Heart left ventricle (tissue), 13 donors: ENCODE measurements around the gene CDK10.

Experiments used
- CTCF ChIP-seq, 12 donors: fragments of 200-600 bp; sonication (generic) in 4 of 12; IDR thresholded peaks; one replicate each; pipeline versions ENCODE4 v1.5.0 to v1.8.0; 2018 to 2022; ENCODE audit warnings: antibody characterized with exemption in 12 of 12, mild to moderate bottlenecking in 5 of 12
- POLR2A ChIP-seq, 2 donors: fragments of 450-650 bp; IDR thresholded peaks; one replicate each; pipeline ENCODE4 v1.6.1; 2017; ENCODE audit warnings: antibody characterized with exemption in 2 of 2, mild to moderate bottlenecking in 2 of 2, moderate library complexity in 2 of 2
- donor health status: ischemic (EF 13 %, LVEDD 7.1; RV severe dilation, severe dysfunction).
- donor health status: DM: no; HTN: yes; CAD: no.
- donor health status: DM: no; HTN: no; CAD: no.
- donor health status: ischemic (EF 25% LVEDD 6.9; RV normal size, moderate dysfunction).
- donor health status: ischemic (EF 25% LVEDD 5.7; RV mildly dilated, moderate dysfunction).
- donor health status: ischemic (EF 35%, LVEDD 5.7; RV mildly dilated, moderate dysfunction).
- donor health status: nonischemic (EF 11% LVEDD 7.7; RV severe dilation, severe dysfunction).
- donor health status: DM: yes; HTN: yes; CAD: no.
- donor health status: PGD.
- donor health status: ischemic (EF 29% LVEDD 5.4; RV normal size, mild dysfunction).
- donor health status: nonischemic (EF 23%, LVEDD 6.1; RV moderate dilation, normal function).

- TF ChIP-seq POLR2A (IDR thresholded peaks at IDR 0.05) (no peak), CTCF (IDR thresholded peaks at IDR 0.05) (no peak)
Measured at GRCh38 chr16:89709166-89709565, 22.7 kb downstream of the CDK10 start.
